Retinal pigment epithelial cell (primary cell): Measurements from ENCODE around the gene ZNF408.

Source experiments
- DNase-seq: peaks from one replicate; pipeline ENCODE4 v3.0.0-alpha.2; 2010; ENCODE audit warnings: low read depth
- H3K4me3 ChIP-seq: 2 replicates; pipeline ENCODE4 v1.5.1; 2011; ENCODE audit warnings: mild to moderate bottlenecking, low read length, control low read depth, moderate library complexity
- CTCF ChIP-seq: conservative IDR thresholded peaks from 2 replicates; pipeline ENCODE4 v1.5.1; 2011; ENCODE audit warnings: low read depth, low read length, control low read depth, inconsistent platforms

The ZNF408 gene

GRCh38 chr11:46692450-46692849 lies 8.4 kb upstream of the ZNF408 start:
- TF ChIP-seq CTCF: no peak
- no peak for DNase-seq
- H3K4me3 ChIP-seq: no peak overlapping the region

GRCh38 chr11:46693597-46694012 lies 7.2 kb upstream of the ZNF408 start:
- peak; percentile 71 for DNase-seq
- H3K4me3 ChIP-seq: no peak overlapping the region
- no peak for TF ChIP-seq CTCF

- no peak overlapping the region for H3K4me3 ChIP-seq
- TF ChIP-seq CTCF: no peak
- no peak for DNase-seq
Observed at GRCh38 chr11:46694072-46694471, 6.8 kb upstream of the ZNF408 start.

- no peak for TF ChIP-seq CTCF
- DNase-seq: no peak
- no peak overlapping the region for H3K4me3 ChIP-seq
Observed at GRCh38 chr11:46694607-46695006, 6.2 kb upstream of the ZNF408 start.

GRCh38 chr11:46695345-46696211 lies 5.3 kb upstream of the ZNF408 start:
- TF ChIP-seq CTCF: no peak
- no peak overlapping the region for H3K4me3 ChIP-seq
- no peak for DNase-seq

- no peak for TF ChIP-seq CTCF
- no peak for DNase-seq
- H3K4me3 ChIP-seq: no peak overlapping the region
Observed at GRCh38 chr11:46696212-46696558, 4.6 kb upstream of the ZNF408 start.

- no peak for DNase-seq
- no peak for TF ChIP-seq CTCF
- H3K4me3 ChIP-seq: no peak overlapping the region
Observed at GRCh38 chr11:46697303-46697702, 3.5 kb upstream of the ZNF408 start.
